Measurements from ENCODE around the gene ZNF471. TPM values are rescaled to one million over a fixed set of nuclear protein-coding genes. Genes with fewer than 3 reads are reported as not detected.

Gene ZNF471
- polyA plus RNA-seq, 4 donors = 14.0 to 23.9 (median 16.4) TPM

DNA sequence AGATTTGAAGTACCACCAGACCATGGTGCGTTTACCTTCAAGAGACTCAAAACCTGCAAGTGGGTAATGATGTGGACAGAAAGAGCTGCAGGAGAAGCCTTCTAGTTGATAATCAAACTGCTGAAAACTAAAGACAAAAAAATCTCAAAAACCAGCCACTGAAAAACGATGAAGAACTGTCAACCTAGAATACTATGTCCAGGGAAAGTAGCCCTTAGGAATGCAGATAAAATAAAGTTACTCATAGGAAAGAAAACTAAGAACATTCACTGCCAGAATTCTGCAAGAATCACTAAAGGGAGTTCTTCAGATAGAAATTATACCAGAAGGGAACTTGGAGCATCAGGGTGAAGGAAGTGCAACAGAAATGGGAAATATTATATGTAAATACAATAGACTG lies 64.9 kb downstream of the ZNF471 start:
- no peak for DNase-seq (ENCODE audit: low read depth in 4 of 4, low spot score in 3 of 4)

DNA sequence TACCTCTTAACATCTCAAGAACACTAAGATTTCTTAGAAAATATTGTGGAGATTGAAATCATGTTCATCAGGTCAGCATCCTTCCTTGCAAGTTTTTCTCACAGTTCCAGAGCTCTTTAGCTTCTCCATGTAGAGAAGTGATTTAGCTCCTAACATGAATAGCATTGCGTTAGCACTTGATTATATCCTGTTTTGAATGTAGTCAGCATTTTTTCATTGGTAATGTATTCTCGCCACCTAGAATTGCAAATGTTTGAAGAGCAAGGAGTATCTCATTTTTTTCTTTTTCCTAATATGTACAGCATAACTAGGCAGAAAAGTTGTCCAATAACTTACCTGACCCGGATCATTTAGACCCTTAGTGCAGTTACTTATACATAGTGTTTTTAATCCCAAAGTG lies 66.3 kb downstream of the ZNF471 start:
- DNase-seq (ENCODE audit: low read depth in 4 of 4, low spot score in 3 of 4) = no peak

DNA sequence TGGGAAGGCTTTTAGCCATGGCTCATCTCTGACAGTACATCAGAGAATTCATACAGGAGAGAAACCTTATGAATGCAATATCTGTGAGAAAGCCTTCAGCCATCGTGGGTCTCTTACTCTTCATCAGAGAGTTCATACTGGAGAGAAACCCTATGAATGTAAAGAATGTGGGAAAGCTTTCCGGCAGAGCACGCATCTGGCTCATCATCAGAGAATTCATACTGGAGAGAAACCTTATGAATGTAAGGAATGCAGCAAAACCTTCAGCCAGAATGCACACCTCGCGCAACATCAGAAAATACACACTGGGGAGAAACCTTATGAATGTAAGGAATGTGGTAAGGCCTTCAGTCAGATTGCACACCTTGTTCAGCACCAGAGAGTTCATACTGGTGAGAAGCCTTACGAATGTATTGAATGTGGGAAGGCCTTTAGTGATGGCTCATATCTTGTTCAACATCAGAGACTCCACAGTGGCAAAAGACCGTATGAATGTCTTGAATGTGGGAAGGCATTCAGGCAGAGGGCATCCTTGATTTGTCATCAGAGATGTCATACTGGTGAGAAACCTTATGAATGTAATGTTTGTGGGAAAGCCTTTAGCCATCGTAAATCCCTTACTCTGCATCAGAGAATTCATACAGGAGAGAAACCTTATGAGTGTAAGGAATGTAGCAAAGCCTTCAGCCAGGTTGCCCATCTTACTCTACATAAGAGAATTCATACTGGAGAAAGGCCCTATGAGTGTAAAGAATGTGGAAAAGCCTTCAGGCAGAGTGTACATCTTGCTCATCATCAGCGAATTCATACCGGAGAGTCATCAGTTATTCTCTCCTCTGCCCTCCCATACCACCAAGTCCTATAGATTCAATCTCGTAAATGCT lies 70.3 kb downstream of the ZNF471 start:
- DNase-seq (ENCODE audit: low read depth in 4 of 4, low spot score in 3 of 4) = no peak

Other genes with a start within 250 kb of the ZNF471 start
- 1 to 10 TPM in 3 of 4 donors, under 1 TPM in 1; 0.98 to 2.6 (median 2.1) TPM for gene EDDM13, start 235.1 kb upstream of the ZNF471 start, polyA plus RNA-seq (ENCODE audit: insufficient read length in 4 of 4)
- gene ZSCAN5A, start 193.0 kb upstream of the ZNF471 start, polyA plus RNA-seq (ENCODE audit: insufficient read length in 4 of 4) = 10 to 100 TPM; 11.4 to 13.9 (median 12.9) TPM
- 10 to 100 TPM in 3 of 4 donors, 1 to 10 TPM in 1; 9.3 to 13.9 (median 10.5) TPM for gene ZNF582, start 114.3 kb upstream of the ZNF471 start, polyA plus RNA-seq (ENCODE audit: insufficient read length in 4 of 4)
- 10 to 100 TPM in 3 of 4 donors, 1 to 10 TPM in 1; 7.1 to 11.1 (median 10.7) TPM for gene ZNF583, start 103.5 kb upstream of the ZNF471 start, polyA plus RNA-seq (ENCODE audit: insufficient read length in 4 of 4)
- gene ZNF667, start 30.5 kb upstream of the ZNF471 start, polyA plus RNA-seq (ENCODE audit: insufficient read length in 4 of 4) = 10 to 100 TPM; 15.6 to 21.7 (median 16.7) TPM
- 10 to 100 TPM; 12.2 to 16.0 (median 15.1) TPM for gene ZFP28, start 31.1 kb downstream of the ZNF471 start, polyA plus RNA-seq (ENCODE audit: insufficient read length in 4 of 4)
- 10 to 100 TPM in 2 of 4 donors, 1 to 10 TPM in 2; 7.7 to 11.7 (median 10.2) TPM for gene ZNF470, start 59.6 kb downstream of the ZNF471 start, polyA plus RNA-seq (ENCODE audit: insufficient read length in 4 of 4)
- 1 to 10 TPM; 8.4 to 9.3 (median 8.9) TPM for gene ZNF71, start 87.4 kb downstream of the ZNF471 start, polyA plus RNA-seq (ENCODE audit: insufficient read length in 4 of 4)
- 1 to 10 TPM; 1.2 to 1.9 (median 1.4) TPM for gene SMIM17, start 135.3 kb downstream of the ZNF471 start, polyA plus RNA-seq (ENCODE audit: insufficient read length in 4 of 4)
- gene ZNF835, start 163.9 kb downstream of the ZNF471 start, polyA plus RNA-seq (ENCODE audit: insufficient read length in 4 of 4) = 1 to 10 TPM; 3.7 to 6.2 (median 4.9) TPM

Measured in right renal pelvis (tissue), 4 donors.